HG02970 (cell line): ENCODE data around the gene RASGRF2.

Experiments used
- ATAC-seq: cut with Tn5 transposase; IDR thresholded peaks from one replicate; pipeline ENCODE4 v1.9.1; 2021; ENCODE audit warnings: mild to moderate bottlenecking, moderate library complexity, moderate number of reproducible peaks; ENCODE audit not compliant: unreplicated experiment, low FRiP score

Gene RASGRF2

DNA sequence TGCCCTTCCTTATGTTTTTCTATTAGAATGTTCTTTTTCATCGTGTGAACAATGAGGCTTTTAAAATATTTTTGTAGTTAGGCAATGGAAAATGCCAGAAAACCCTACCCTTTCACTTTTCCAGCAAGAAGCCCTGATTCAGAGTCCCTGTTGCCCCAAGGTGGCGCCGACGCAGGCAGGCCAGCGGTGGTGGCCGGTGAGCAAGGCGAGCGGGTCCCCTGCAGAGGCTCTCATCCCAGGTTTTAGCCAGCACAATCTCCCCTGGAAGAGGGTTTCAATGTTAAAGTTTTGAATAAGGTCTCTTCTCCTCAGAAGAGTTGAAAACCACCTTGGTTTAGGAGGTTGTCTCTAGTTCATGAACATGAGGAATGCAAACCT is 232.2 kb downstream of the RASGRF2 start:
- ATAC-seq = no peak

DNA sequence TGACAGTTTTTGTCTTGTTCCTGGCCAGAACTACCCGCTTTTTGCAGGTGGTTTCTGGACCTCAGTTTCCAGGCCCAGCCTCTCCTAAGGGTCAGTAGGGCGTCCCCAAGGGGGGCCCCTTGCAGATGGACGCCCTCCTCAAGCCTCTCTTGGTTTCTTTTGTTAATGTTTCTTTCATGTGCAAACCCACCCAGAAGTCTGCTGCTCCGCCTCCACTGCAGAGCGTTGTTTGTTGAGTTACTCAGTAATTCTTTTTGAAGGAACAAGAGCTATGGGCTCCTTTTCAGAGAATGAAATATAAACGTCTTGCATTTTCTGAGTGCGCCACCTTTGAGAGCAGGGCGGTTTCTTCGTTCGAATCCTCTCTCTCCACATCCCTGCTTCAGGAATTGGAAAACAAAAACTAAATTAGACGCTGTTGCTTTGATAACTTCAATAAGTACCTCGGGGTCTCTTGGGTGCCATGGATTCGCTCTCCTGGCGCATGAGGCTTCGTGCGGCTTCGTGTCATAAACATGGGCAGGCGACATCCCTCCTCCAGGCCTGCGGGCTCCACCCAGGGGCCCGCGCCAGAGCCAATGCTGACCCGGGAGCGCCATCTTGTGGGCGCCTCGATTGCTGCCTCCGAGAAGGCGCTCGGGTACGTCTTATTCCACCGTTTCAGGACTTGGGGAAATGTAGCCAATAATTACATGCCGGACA is 234.6 kb downstream of the RASGRF2 start:
- ATAC-seq = no peak

DNA sequence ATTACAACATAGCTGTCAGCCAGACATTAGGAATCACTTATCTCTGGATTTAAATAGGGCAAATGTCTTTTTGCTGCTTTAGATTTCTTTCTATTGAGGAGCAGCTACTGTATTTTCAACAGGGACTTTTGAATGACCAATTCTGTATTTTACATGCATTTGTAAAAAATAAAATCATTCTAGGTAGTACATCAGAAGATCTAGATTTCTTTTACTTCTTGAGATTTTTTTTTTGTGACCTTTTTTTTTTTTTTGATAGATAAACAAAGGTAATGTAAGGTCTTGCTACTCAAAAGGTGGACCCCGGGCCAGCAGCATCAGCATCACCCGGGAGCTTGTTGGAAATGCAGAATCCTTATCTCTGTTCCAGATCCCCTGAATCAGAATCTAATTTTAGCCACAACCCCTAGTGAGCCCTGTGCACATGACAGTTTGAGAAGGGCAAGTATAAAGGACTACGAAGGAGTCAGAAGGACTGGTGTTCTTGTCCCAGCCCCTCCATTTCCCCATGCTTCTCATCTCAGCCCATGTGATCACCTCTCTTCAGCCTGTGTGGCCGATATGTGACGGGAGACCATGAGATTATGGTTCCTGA is 235.3 kb downstream of the RASGRF2 start:
- ATAC-seq = no peak

DNA sequence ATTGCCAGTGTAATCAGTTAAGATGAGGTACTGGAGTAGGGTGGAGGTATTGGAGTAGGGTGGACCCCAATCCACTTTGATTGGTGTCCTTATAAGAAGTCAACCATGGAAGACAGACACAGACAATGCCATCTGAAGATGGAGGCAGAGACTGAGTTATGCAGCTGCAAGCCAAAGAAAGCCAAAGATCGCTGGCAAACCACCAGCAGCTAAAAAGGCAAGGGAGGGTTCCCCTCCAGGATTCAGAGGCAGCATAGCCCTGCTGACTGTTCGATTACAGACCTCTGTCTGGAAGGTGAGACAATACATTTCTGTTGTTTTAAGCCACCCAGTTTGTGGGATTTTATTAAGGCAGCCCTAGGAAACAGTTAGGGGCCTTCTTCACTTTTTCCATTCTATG is 242.5 kb downstream of the RASGRF2 start:
- ATAC-seq = no peak

DNA sequence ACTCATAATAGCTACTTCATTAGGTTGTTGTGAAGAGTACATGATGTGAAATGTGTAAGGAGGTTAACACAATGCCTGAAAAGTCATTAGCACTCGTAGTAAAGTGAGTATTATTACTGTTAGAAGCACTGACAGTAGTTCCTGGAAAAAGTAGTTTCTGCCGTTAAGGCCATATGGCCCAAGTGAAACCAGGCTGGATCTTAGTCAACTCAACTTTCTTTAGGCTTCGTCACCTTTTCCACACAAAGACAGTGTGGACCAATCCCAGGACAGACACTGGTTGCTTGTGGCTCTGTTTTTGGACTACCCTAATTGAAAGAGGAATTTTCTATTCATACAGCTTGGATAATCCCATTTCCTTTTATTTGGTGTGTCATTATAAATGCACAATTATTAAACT is 243.6 kb downstream of the RASGRF2 start:
- ATAC-seq = no peak

DNA sequence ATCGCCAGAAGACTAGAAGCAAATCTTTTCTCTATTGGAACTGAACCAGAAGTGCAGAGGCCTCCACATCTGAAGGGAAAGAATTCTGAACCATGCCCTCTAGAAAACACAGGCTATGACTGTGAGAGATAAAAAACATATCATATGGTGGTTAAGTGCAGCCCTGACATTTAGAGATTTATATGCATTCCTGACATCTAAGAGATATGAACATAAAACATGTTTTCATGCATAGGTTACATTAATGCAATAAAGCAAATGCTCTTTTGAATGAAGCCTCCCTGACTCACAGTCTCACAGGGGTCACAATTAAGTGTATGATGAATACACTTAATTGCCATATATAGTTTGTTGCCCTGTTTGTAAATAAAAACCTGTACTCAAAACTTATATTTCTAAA is 244.0 kb downstream of the RASGRF2 start:
- no peak for ATAC-seq

DNA sequence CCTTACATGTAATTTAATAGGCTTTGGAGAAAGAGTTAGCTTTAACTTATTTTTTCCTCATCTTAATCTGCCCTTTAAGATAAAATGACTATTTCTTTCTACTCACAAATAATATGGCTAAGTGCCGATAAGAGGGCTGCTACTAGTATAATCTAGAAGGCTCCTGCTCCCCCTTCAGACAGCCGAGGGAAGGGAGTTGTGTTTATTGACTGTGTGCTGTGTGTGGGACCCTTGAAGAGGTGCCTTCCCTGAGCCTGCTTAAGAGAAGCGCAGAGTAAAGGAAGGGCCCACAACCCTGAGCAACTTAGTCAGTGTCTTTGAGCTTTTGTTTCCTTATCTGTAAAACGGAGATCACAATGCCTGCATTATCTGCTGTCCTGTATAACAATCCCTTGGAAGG is 244.9 kb downstream of the RASGRF2 start:
- ATAC-seq = no peak

DNA sequence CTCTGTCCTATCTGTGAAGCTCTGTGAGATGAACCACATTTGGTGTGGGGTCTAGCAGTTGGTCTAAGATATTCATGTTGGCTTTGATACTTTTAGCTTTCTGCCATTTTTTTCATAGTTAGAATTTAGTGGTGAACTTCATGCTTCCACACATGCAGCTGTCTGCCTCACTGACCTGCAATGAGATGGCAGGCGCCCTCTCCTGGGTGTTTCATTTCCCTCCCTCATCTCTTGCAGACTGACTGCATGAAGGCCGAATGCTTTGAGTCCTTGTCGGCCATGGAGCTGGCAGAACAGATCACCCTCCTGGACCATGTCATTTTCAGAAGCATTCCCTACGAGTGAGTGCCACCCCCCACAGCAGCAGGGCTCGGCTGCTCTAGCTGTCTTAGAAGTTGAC is 246.8 kb downstream of the RASGRF2 start:
- ATAC-seq = no peak

DNA sequence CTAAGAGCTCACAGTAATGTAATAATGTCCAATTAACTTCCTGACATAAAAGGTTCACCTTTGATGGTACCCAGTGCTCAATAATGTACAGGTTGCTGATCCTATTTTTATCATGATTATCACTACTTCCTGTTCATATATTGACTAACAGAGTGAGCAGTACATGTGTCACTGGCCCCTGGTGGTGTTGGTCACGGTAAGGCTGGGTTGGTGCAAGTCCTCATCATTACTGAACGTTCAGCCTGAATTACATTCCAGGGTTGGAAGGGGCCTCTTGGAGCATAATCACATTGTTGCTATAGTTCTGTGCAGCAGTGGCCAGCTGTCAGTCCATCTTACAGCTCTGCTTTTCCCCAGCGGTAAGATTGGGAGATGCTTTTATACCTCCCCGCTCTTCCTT is 248.7 kb downstream of the RASGRF2 start:
- ATAC-seq = no peak

DNA sequence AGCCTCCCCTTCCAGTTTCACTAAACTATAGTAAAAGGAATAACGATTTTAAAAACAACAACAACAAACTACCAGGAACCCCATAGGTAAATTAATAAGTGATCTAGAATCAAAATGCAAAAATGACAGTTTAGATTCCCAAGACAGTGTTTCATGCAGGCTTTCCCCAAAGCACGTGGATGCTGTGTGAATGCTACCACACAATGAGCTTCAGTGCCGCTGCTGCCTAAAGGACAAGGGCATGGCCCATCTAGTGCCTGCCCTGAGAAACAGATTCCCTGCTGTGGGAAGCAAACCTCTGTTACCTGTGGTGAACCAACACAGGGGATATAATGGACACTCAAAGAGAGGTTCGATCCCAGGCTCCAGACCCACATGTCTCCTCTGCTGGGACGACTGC is 249.2 kb downstream of the RASGRF2 start:
- ATAC-seq = no peak

DNA sequence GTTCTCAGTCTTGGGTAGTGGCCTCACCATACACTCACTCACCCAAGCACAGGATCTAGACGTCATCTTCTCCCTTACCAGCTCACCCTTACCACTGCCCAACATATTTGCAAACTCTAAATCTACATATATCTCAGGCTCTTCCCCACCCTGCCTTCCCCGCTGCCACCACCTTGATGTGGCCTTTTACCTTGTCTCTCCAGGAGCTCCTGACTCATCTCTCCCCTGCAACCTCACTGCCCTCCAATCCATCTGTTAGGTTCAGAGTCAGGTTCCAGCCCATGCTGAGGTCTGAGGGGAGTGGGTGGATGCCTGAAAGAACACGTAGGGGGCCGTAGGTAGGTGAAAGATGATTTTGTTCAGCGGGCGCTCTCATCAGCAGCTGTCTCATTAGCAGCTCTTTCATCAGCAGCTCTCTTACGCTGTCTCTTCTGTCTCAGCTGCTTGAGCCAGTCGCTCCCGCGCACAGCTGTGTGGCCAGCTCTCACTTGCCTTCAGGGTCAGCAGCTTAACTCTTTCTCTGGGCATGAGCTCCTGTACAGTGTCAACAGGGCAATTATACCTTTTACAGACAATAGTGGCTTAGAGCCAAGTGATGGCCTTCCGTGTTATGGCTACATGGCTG is 249.8 kb downstream of the RASGRF2 start:
- ATAC-seq = no peak

DNA sequence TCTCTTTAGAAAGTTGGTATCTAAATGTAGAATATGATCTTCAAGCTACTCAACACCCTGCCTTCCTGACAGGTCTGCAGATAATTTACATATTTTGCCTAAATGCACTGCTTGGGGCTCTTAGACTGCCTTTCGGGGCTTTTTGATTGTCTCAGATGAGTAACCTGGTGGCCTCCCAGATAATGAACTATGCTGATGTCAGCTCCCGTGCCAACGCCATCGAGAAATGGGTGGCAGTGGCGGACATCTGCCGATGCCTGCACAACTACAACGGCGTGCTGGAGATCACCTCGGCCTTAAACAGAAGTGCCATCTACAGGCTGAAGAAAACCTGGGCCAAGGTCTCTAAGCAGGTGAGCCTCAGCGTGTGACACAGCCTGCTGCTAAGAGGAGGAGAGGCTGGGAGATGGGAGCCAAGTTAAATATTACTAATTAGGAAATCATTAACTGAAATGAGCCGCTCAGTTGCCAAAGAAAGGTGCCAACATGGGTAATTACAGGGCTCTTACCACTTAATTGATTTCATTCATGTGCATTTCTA is 252.1 kb downstream of the RASGRF2 start:
- no peak for ATAC-seq

DNA sequence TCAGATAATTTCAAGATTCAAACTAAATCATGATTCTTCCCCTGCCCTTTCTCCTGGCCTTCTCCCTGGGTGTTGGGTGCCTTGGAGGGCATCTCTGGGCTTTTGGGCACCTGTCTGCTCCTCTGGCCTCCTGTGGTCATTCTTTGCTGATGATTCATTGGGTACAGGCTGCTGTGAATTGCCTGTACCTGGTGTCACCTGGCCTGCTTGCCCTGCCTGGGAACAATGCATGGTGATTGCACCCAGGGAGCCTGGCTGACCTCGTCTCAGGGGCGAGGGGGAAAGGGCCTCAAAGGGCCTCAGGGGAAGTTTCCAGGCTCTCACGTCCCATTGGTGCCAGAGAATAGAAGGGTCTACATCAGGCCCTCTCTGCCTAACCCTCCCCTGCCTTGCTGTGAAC is 252.9 kb downstream of the RASGRF2 start:
- ATAC-seq = no peak

DNA sequence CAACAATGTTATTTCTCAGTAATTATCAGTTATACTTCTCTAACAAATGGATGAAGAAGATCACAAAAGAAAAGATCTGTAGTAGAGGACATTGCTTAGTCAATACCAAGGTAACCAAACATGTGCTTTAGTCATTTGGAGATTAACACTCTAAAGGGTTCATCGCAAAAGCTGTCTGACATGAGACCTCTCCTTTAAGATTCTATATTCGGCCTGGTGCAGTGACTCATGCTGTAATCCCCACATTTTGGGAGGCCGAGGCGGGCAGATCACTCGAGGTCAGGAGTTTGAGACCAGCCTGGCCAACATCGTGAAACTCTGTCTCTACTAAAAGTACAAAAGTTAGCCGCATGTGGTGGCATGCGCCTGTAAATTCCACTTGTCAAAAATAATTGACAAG is 254.7 kb downstream of the RASGRF2 start:
- no peak for ATAC-seq

DNA sequence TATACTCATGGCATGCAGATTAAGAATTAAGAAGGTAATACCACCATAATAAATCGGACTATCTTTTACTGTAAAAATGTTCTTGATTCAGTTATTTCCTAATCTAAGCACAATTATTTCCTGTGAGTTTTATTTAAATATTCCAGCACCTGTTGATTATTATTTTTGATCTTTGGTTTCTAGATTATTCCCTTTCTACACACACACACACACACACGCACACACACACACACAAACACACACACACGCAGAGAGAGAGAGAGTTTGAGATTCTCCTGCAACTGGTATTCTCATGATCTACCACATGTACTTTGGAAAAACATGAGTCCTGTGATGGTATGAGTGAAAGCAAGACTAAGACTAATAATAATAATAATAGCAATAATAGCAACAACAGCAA is 256.0 kb downstream of the RASGRF2 start:
- no peak for ATAC-seq

DNA sequence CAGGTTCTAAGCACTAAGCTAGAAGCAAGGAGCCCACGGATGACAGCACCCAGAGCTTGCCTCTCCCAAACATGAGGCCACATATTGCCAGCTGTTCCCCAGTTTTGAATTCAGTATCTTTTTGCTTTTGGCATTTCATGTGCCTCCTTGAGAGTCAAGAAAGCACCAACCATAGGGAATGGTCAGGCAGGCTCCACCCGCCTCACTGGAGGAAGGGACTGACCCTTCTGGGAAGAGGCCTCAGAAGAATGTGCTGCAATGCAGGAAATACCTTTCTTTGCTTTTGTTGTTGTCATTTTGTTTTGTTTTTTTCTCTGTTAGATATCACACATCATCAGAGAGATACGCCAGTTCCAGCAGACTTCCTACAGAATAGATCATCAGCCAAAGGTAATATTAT is 259.2 kb downstream of the RASGRF2 start:
- ATAC-seq = no peak

DNA sequence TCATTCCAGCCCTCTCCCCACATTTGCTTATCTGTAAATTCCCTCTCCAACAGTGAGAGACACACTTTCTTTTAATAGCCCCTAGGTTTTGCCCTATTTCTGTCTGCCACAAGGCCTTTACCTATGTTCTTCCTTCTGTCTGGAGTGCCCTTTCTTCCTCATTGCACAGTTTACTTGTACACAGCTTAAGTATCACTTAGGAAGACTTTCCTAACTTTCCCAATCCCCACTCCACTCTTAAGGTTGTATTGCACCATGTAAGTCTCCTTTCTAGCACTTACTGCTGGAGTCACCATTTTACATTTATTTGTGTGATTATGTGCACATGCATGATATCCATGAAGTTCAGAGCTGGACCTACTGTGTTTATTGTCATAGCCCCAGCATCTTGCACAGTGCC is 262.1 kb downstream of the RASGRF2 start:
- ATAC-seq = no peak

DNA sequence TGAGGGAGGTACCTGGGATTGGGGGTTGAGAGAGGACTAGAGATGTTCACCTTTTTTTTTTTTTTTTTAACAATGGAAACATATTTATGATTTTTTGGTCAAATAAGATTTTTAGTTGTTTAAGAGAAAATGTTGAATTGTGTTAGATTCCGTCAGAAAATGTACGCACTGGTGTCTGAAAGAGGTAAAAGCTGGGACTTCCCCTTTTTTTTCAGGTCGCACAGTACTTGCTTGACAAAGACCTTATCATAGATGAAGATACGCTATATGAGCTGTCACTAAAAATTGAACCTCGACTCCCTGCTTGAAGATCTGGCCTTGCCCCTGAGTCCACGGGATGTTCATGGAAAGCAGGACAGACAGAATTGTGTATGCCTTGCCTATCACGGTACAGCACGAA is 265.3 kb downstream of the RASGRF2 start:
- ATAC-seq = no peak

DNA sequence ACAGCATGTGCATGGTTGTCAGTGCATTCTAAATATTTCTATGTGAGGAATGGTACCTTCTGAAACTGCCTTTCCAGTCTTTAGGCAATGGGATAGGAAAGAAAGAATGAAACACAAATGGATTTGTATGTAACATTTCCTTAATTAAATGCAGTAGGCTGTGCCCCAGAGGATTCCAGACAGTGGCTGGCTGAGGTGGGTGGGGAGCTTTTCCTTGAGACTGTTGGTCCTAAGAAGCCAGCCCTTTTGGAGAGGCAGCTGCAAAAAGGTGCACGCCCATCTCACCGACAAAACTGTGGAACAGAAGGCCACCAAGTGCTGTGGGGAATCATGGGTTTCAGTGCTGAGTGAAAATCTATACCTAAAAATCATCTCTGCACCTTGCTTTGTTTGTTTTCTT is 266.1 kb downstream of the RASGRF2 start:
- no peak for ATAC-seq

DNA sequence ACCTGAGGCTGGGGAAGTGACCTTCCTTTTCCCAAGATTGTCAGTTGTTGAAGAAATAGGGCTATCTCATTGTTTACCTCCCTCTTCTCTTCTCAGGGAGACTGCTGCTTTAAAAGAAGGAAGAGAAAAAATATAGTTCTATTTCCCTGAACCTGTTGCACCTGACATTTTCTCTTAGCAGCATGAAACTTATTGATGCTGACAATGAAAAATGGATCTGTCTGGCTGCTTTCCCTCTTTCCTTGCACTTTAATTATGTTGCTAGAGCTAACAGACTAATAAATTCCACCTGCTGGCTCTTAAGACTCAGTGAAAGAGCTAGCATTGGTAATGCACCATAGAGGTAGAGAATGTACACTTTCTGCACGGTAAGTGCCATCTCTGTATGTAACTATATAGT is 266.8 kb downstream of the RASGRF2 start:
- no peak for ATAC-seq

DNA sequence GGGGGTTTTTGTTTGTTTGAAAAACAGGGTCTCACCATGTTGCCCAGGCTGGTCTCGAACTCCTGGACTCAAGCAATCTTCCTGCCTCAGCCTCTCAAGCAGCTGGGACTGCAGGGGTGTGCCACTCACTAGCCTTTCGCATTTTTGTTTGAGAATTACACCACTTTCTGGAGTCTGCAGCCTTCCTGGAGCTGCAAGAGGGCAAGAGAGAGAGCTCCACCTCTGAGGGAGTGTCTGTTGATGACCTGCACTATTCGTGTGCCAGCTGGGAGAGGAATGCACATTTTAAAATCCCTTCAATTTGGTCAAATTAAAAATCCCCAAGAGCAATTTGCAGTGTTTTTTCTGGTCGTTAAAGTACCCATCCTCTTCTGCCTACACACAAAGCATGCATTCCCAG is 267.9 kb downstream of the RASGRF2 start:
- ATAC-seq = no peak

DNA sequence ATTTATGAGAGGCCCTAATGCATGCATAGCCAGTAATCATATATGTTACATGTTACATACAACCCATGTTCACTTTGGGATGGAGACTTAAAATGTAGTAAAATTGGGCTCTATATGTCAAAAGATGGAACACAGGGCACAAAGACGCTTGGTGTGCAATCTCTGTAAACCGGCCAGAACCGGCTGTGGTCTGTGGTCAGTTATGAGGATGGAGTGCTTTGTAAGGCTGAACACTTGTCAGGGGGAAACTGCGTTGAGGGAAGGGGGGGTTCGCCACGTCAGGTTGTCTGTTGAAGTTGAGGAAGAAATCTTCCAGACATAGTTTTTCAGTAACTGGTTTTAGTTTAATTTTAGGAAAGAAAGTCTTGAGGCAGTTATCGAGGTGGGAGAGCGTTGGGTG is 270.3 kb downstream of the RASGRF2 start:
- no peak for ATAC-seq
